H9 (cell line): Measurements from ENCODE around the gene DARS1. TPM values are rescaled to one million over a fixed set of nuclear protein-coding genes. Genes with fewer than 3 reads are reported as not detected.

Source experiments
- DNase-seq: peaks from one replicate; pipeline ENCODE4 v3.0.0-alpha.2; 2017
- H2AFZ ChIP-seq: one replicate; pipeline ENCODE4 v1.6.1; 2013; ENCODE audit warnings: mild to moderate bottlenecking, low read length, control low read depth, moderate library complexity
- H2AK5ac ChIP-seq: 2 replicates; pipeline ENCODE4 v1.6.1; 2013; ENCODE audit warnings: low read length, control low read depth, mixed read lengths; ENCODE audit not compliant: insufficient read length
- H2BK120ac ChIP-seq: one replicate; pipeline ENCODE4 v1.6.1; 2013; ENCODE audit warnings: low read depth, mild to moderate bottlenecking, low read length, control low read depth, inconsistent platforms; ENCODE audit not compliant: poor library complexity, severe bottlenecking
- H2BK12ac ChIP-seq: 2 replicates; pipeline ENCODE4 v1.6.1; 2013; ENCODE audit warnings: low read length, control low read depth, mixed read lengths, low read depth; ENCODE audit not compliant: insufficient read length
- H2BK15ac ChIP-seq: 2 replicates; pipeline ENCODE4 v1.6.1; 2013; ENCODE audit warnings: low read depth, low read length, control low read depth
- H2BK20ac ChIP-seq: one replicate; pipeline ENCODE4 v1.6.1; 2013; ENCODE audit warnings: low read depth, mild to moderate bottlenecking, low read length, control low read depth, inconsistent platforms; ENCODE audit not compliant: poor library complexity, severe bottlenecking
- H2BK5ac ChIP-seq: 2 replicates; pipeline ENCODE4 v1.6.1; 2013; ENCODE audit warnings: low read length, control low read depth, mixed read lengths; ENCODE audit not compliant: insufficient read length
- H3K14ac ChIP-seq: 2 replicates; pipeline ENCODE4 v1.6.1; 2013; ENCODE audit warnings: low read length, control low read depth; ENCODE audit not compliant: insufficient read depth
- H3K18ac ChIP-seq: 2 replicates; pipeline ENCODE4 v1.6.1; 2013; ENCODE audit warnings: low read depth, mild to moderate bottlenecking, mixed read lengths, low read length, control low read depth; ENCODE audit not compliant: insufficient read length
- H3K23ac ChIP-seq: 2 replicates; pipeline ENCODE4 v1.6.1; 2013; ENCODE audit warnings: low read length, control low read depth, mixed read lengths, low read depth; ENCODE audit not compliant: insufficient read length
- H3K23me2 ChIP-seq: 2 replicates; pipeline ENCODE4 v1.6.1; 2013; ENCODE audit warnings: low read depth, mild to moderate bottlenecking, mixed read lengths, low read length, control low read depth; ENCODE audit not compliant: insufficient read length, poor library complexity, severe bottlenecking
- H3K27ac ChIP-seq: 2 replicates; pipeline ENCODE4 v1.5.1; 2013; ENCODE audit warnings: low read length, control low read depth, mixed read lengths, low read depth; ENCODE audit not compliant: insufficient read length
- H3K27me3 ChIP-seq: 2 replicates; pipeline ENCODE4 v1.6.1; 2013; ENCODE audit warnings: low read length, control low read depth, inconsistent platforms; ENCODE audit not compliant: insufficient read depth
- H3K4ac ChIP-seq: 2 replicates; pipeline ENCODE4 v1.6.1; 2013; ENCODE audit warnings: low read depth, mild to moderate bottlenecking, control low read depth, inconsistent platforms, low read length, moderate library complexity
- H3K4me1 ChIP-seq: 2 replicates; pipeline ENCODE4 v1.6.1; 2013; ENCODE audit warnings: low read length, control low read depth, inconsistent platforms; ENCODE audit not compliant: insufficient read depth
- H3K4me2 ChIP-seq: 2 replicates; pipeline ENCODE4 v1.6.1; 2013; ENCODE audit warnings: low read length, control low read depth, mixed read lengths; ENCODE audit not compliant: insufficient read length, insufficient read depth
- H3K56ac ChIP-seq: 2 replicates; pipeline ENCODE4 v1.6.1; 2013; ENCODE audit warnings: low read depth, mild to moderate bottlenecking, mixed read lengths, low read length, control low read depth; ENCODE audit not compliant: insufficient read length
- H3K79me1 ChIP-seq: 2 replicates; pipeline ENCODE4 v1.6.1; 2013; ENCODE audit warnings: low read depth, mild to moderate bottlenecking, moderate library complexity, low read length, control low read depth, inconsistent platforms; ENCODE audit not compliant: insufficient read depth, poor library complexity, severe bottlenecking
- H3K79me2 ChIP-seq: 2 replicates; pipeline ENCODE4 v1.6.1; 2013; ENCODE audit warnings: low read length, control low read depth, inconsistent platforms; ENCODE audit not compliant: insufficient read depth
- H3K9ac ChIP-seq: 2 replicates; pipeline ENCODE4 v1.6.1; 2013; ENCODE audit warnings: low read length, control low read depth, mixed read lengths; ENCODE audit not compliant: insufficient read length; ENCODE audit errors: extremely low read depth
- H3K9me3 ChIP-seq: one replicate; pipeline ENCODE4 v1.6.1; 2013; ENCODE audit warnings: low read depth, low read length, inconsistent platforms; ENCODE audit not compliant: control insufficient read depth
- H3T11ph ChIP-seq: one replicate; pipeline ENCODE4 v1.6.1; 2013; ENCODE audit warnings: mild to moderate bottlenecking, low read length, control low read depth, inconsistent platforms
- H4K20me1 ChIP-seq: one replicate; pipeline ENCODE4 v1.6.1; 2013; ENCODE audit not compliant: control insufficient read depth, insufficient read length, insufficient read depth
- H4K5ac ChIP-seq: 2 replicates; pipeline ENCODE4 v1.6.1; 2013; ENCODE audit warnings: low read depth, mild to moderate bottlenecking, mixed read lengths, low read length, control low read depth; ENCODE audit not compliant: insufficient read length
- H4K8ac ChIP-seq: replicated peaks from 2 replicates; pipeline ENCODE4 v1.6.1; 2013; ENCODE audit warnings: low read length, control low read depth, mixed read lengths, low read depth; ENCODE audit not compliant: insufficient read length
- H4K91ac ChIP-seq: 2 replicates; pipeline ENCODE4 v1.6.1; 2013; ENCODE audit warnings: low read depth, mild to moderate bottlenecking, moderate library complexity, mixed read lengths, low read length, control low read depth; ENCODE audit not compliant: insufficient read length
- H3K27ac Mint-ChIP-seq, 3 experiments: 2 replicates in 2 of 3; 3 replicates in 1 of 3; pipeline ENCODE4 v1.8.0; 2020 to 2021; ENCODE audit warnings: mixed read lengths in 3 of 3, mild to moderate bottlenecking in 1 of 3, moderate library complexity in 1 of 3
- H3K27me3 Mint-ChIP-seq: 2 replicates; pipeline ENCODE4 v1.8.0; 2021; ENCODE audit warnings: low read depth, mild to moderate bottlenecking, moderate library complexity, mixed read lengths
- H3K36me3 Mint-ChIP-seq, 3 experiments: 2 replicates in 2 of 3; 3 replicates in 1 of 3; pipeline ENCODE4 v1.8.0; 2020 to 2021; ENCODE audit warnings: low read depth in 3 of 3, mixed read lengths in 3 of 3; ENCODE audit not compliant: insufficient read depth in 1 of 3
- H3K4me1 Mint-ChIP-seq, 2 experiments: 2 replicates each; pipeline ENCODE4 v1.8.0; 2020; ENCODE audit warnings: mixed read lengths in 2 of 2
- H3K4me3 Mint-ChIP-seq, 2 experiments: 2 replicates in 1 of 2; 3 replicates in 1 of 2; pipeline ENCODE4 v1.8.0; 2020 to 2021; ENCODE audit warnings: mild to moderate bottlenecking in 2 of 2, mixed read lengths in 2 of 2, moderate library complexity in 1 of 2
- H3K9me3 Mint-ChIP-seq, 2 experiments: 2 replicates in 1 of 2; 3 replicates in 1 of 2; pipeline ENCODE4 v1.8.0; 2020; ENCODE audit warnings: mild to moderate bottlenecking in 2 of 2, mixed read lengths in 2 of 2, moderate library complexity in 1 of 2
- CTCF ChIP-seq: fragments of 200-600 bp; sonication (generic); conservative IDR thresholded peaks from 3 replicates; pipeline ENCODE4 v1.8.0; 2021; ENCODE audit warnings: antibody characterized with exemption, mild to moderate bottlenecking
- WGBS: extraction: QIAGEN DNeasy Blood & Tissue Kit; methylation state at CpG from one replicate; pipeline ENCODE4 v1.1.7; 2013; ENCODE audit warnings: missing lambda C conversion rate, low lambda C conversion rate, mixed read lengths; ENCODE audit not compliant: insufficient read length; ENCODE audit errors: extremely low coverage; 5-methylcytosine and 5-hydroxymethylcytosine counted together
- total RNA-seq: library from RNA; stranded (reverse); gene quantifications from 2 replicates; pipeline ENCODE4 v1.2.1, GENCODE V29; 2021

The DARS1 gene
- total RNA-seq, 1 experiment from 2014 or later, result 117 TPM

- H3K4me1 Mint-ChIP-seq, result peaks cover 10 to 14% of the 10 kb centered on the region in 2 experiments
- H2BK5ac ChIP-seq, result no peak overlapping the region
- H3K4me2 ChIP-seq, result no peak overlapping the region
- H3K79me2 ChIP-seq, result no peaks in the 10 kb centered on the region
- H2BK20ac ChIP-seq, result no peak overlapping the region
- TF ChIP-seq CTCF, result no peak
- no peak overlapping the region for H3K14ac ChIP-seq
- H3K9me3 ChIP-seq, result no peaks in the 10 kb centered on the region
- H3K56ac ChIP-seq, result no peak overlapping the region
- no peak overlapping the region for H3K18ac ChIP-seq
- no peak overlapping the region for H3K23ac ChIP-seq
- no peak overlapping the region for H2BK120ac ChIP-seq
- H3K36me3 Mint-ChIP-seq, result peaks cover 0 to 5% (median 0%) of the 10 kb centered on the region in 3 experiments; a peak in 2 of 7 replicates
- no peak overlapping the region for H2AK5ac ChIP-seq
- H3K4ac ChIP-seq, result no peak overlapping the region
- no peaks in the 10 kb centered on the region for H3K79me1 ChIP-seq
- no peak overlapping the region for H3K27ac ChIP-seq
- no peak overlapping the region for H2BK12ac ChIP-seq
- no peak overlapping the region for H2AFZ ChIP-seq
- peaks cover 2 to 3% of the 10 kb centered on the region in 2 experiments; a peak in 1 of 5 replicates for H3K9me3 Mint-ChIP-seq
- H3K27me3 Mint-ChIP-seq, result no peaks in the 10 kb centered on the region
- H3K4me3 Mint-ChIP-seq, result no peak overlapping the region
- H3K27ac Mint-ChIP-seq, result no peak overlapping the region
- no peaks in the 10 kb centered on the region; the same call in 1 of the 2 replicates for H3K4me1 ChIP-seq
- H3T11ph ChIP-seq, result no peak overlapping the region
- no peaks in the 10 kb centered on the region for H3K27me3 ChIP-seq
- no CpG with 5 or more reads among the region's 5 CpGs for WGBS
- H3K9ac ChIP-seq, result no peak overlapping the region
- no peak overlapping the region for H4K8ac ChIP-seq
- no peaks in the 10 kb centered on the region for H3K23me2 ChIP-seq
- H4K20me1 ChIP-seq, result no peaks in the 10 kb centered on the region
- no peak overlapping the region for H2BK15ac ChIP-seq
- H4K91ac ChIP-seq, result no peak overlapping the region
- no peak for DNase-seq
- H4K5ac ChIP-seq, result no peak overlapping the region
These were observed 13.5 kb upstream of the DARS1 start for GRCh38 chr2:135998879-135999278.
